GM21381 (cell line): ENCODE measurements around the gene ME3.

ENCODE experiments used
- ATAC-seq: cut with Tn5 transposase; IDR thresholded peaks from one replicate; pipeline ENCODE4 v1.9.1; 2021; ENCODE audit warnings: mild to moderate bottlenecking, moderate library complexity; ENCODE audit not compliant: unreplicated experiment

ME3 gene

GRCh38 chr11:86519064-86519911 is 153.1 kb downstream of the ME3 start:
- no peak for ATAC-seq

GRCh38 chr11:86518211-86518610 is 154.2 kb downstream of the ME3 start:
- ATAC-seq, result no peak

- no peak for ATAC-seq
Observed at GRCh38 chr11:86517557-86517956, 154.9 kb downstream of the ME3 start.

GRCh38 chr11:86515297-86516094 is 156.9 kb downstream of the ME3 start:
- no peak for ATAC-seq

- ATAC-seq, result no peak
Observed at GRCh38 chr11:86514453-86514852, 158.0 kb downstream of the ME3 start.

- no peak for ATAC-seq
Observed at GRCh38 chr11:86513746-86514373, 158.6 kb downstream of the ME3 start.

- ATAC-seq, result no peak
Observed at GRCh38 chr11:86513138-86513537, 159.3 kb downstream of the ME3 start.

- peak; percentile 62 for ATAC-seq
Observed at GRCh38 chr11:86511086-86511551, 161.3 kb downstream of the ME3 start.

- ATAC-seq, result no peak
Observed at GRCh38 chr11:86510674-86511073, 161.7 kb downstream of the ME3 start.

GRCh38 chr11:86510097-86510496 is 162.3 kb downstream of the ME3 start:
- ATAC-seq, result no peak

GRCh38 chr11:86509588-86509974 is 162.8 kb downstream of the ME3 start:
- ATAC-seq, result no peak

GRCh38 chr11:86508604-86509587 is 163.5 kb downstream of the ME3 start:
- no peak for ATAC-seq

- no peak for ATAC-seq
Observed at GRCh38 chr11:86507249-86507845, 165.1 kb downstream of the ME3 start.

- no peak for ATAC-seq
Observed at GRCh38 chr11:86506235-86506634, 166.2 kb downstream of the ME3 start.

GRCh38 chr11:86503131-86503530 is 169.3 kb downstream of the ME3 start:
- no peak for ATAC-seq

GRCh38 chr11:86502137-86502642 is 170.2 kb downstream of the ME3 start:
- ATAC-seq, result no peak

GRCh38 chr11:86500500-86501140 is 171.8 kb downstream of the ME3 start:
- no peak for ATAC-seq

- no peak for ATAC-seq
Observed at GRCh38 chr11:86499723-86500129, 172.7 kb downstream of the ME3 start.

GRCh38 chr11:86497836-86498235 is 174.6 kb downstream of the ME3 start:
- no peak for ATAC-seq
